ENCODE measurements around the gene GABRG3.

The GABRG3 gene

DNA sequence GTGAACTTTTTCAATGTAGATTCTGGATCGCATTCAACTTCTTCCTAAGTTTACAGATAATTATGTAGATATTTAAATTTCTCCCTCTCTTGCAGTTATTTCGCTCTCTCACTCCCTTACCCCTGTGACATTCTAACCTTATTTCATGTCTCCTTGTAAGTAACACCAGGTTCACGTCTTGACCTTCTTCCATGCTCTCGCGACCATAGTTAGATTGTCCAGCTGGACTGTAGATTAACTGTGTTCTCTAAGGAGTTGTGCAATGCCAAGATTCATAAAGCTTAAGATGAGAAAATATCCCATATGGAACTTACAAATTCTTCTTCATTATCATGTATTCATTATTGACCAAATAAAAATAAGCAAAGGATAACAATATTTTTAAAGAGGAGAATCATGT is 430.5 kb downstream of the GABRG3 start:
- TF ChIP-seq, protein P1, sequence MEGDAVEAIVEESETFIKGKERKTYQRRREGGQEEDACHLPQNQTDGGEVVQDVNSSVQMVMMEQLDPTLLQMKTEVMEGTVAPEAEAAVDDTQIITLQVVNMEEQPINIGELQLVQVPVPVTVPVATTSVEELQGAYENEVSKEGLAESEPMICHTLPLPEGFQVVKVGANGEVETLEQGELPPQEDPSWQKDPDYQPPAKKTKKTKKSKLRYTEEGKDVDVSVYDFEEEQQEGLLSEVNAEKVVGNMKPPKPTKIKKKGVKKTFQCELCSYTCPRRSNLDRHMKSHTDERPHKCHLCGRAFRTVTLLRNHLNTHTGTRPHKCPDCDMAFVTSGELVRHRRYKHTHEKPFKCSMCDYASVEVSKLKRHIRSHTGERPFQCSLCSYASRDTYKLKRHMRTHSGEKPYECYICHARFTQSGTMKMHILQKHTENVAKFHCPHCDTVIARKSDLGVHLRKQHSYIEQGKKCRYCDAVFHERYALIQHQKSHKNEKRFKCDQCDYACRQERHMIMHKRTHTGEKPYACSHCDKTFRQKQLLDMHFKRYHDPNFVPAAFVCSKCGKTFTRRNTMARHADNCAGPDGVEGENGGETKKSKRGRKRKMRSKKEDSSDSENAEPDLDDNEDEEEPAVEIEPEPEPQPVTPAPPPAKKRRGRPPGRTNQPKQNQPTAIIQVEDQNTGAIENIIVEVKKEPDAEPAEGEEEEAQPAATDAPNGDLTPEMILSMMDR (IDR thresholded peaks at IDR 0.05; ENCODE audit: low read depth, low read length) = no peak

DNA sequence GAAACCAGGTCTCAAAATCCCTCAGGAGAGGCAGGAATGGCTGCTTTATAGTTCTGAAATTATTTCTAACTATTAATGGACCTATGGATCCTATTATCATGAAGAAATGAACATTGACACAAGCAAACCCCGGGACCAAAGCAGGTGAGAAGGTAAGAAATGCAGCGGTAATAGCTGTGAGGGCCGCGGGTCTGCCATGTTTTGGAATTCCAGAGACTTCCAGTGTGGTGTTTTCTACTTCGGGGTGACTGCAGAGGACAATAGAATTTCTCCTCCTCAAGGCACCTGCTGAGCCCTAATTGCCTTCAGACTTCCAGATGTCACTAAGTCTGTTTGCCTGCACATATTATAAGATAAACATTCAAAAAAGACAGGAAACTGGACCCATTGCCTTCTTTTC is 437.4 kb downstream of the GABRG3 start:
- no peak for DNase-seq (ENCODE audit: extremely low read depth, low read depth)
- TF ChIP-seq, protein P1 (IDR thresholded peaks at IDR 0.05; ENCODE audit: low read depth, low read length) = no peak

More for the DNA sequence above, 430.5 kb downstream of the GABRG3 start:
- DNase-seq (ENCODE audit: extremely low read depth, low read depth) = no peak

DNA sequence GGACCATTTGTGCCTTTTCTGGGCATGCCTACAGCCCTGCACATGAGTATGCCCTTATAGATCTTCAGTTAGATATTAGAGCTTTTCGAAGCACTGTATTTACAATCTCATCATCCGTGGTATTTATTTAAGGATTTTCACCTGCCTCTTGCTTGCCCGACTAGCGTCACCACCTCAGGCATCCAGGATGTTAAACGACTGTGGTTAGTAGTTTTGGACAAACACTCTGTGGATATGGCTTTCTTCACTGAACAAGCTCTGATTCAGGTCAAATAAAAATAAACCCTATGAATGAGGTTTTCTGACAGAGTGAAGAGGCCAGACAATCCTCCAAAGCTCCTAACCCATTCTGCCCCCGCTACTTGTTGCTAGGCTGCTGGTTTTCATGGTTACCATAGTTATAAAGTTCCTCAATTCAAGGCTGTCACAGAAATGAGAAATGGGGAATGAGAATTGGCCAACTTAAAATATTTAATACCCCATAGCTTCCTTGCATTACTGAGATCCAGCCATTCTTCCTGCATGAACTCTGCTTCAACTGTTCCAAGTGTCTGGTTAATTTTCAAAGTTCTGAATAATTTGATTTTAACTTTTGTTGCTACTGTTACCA is 440.1 kb downstream of the GABRG3 start:
- TF ChIP-seq, protein P1 (IDR thresholded peaks at IDR 0.05; ENCODE audit: low read depth, low read length) = no peak
- DNase-seq (ENCODE audit: extremely low read depth, low read depth) = no peak

DNA sequence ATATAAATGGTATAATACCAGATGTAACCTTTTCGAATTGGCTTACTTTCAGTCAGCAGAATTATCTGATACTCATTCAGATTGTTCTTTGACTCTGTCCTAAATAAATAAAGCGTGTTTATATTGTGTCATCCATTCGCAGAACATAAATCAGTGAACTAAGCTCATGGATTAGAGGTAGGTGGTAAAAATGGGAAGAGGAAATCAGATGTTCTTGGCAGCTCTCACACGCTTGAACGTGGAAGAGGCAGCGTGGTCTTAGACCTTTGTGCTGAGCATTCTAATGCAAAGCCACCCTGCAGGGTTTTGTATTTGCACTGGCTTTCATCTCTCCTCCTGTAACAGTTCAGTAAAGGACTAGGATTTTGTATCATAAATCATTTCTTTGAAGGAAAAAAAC is 441.4 kb downstream of the GABRG3 start:
- TF ChIP-seq, protein P1 (IDR thresholded peaks at IDR 0.05; ENCODE audit: low read depth, low read length) = no peak
- no peak for DNase-seq (ENCODE audit: extremely low read depth, low read depth)

DNA sequence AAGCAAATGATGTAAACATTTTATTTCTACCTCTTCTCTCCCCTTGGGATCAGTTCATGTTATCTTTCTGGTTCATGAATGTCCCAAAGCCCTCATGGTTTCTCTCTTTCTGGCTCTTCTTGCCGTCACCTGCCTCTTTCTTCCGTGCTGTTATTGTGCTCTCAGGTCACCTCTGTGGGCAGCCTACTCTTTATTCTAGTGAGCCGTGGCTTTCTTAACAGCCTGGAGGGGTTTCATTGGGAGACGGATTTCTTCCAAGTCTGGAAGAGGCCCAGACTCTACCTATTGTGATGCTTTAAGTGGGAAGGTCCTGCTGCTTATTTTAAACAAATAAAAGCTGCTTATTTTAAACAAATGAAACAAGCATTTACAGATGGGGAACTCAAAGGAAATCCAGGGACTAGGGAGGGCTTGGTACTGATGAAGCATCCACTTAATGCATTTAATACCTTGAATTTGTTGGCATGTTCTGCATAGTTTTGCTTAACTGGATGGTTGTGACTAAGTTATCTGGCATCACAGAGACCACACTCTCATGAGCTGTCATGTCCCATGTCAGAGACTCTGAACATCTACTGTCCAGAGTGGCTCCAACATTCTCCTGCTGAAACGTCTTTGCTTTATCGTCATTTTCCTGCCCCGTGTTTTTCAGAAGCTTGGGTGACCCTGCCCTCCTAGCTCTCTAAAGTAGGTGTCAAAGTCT is 443.3 kb downstream of the GABRG3 start:
- TF ChIP-seq, protein P1 (IDR thresholded peaks at IDR 0.05; ENCODE audit: low read depth, low read length) = no peak
- DNase-seq (ENCODE audit: extremely low read depth, low read depth) = no peak

DNA sequence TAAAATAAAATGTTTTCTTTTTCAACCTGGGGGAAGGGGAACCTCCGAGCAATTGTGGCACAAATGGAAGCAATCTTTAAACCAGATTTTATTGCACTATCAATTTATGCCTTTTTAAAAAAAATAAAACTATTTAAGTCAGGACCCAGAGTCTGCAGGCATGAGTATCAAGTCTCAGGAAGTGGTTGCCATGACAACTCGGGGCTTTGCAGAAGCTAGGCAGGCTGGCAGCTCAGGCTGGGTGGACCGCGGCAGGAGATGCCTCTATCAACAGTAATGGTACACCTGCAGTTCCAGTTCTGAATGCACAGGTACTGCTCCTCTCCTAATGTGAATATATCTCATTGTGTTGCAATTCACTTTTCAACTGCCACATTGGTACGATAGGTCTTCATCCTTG is 447.7 kb downstream of the GABRG3 start:
- TF ChIP-seq, protein P1 (IDR thresholded peaks at IDR 0.05; ENCODE audit: low read depth, low read length) = no peak
- no peak for DNase-seq (ENCODE audit: extremely low read depth, low read depth)

DNA sequence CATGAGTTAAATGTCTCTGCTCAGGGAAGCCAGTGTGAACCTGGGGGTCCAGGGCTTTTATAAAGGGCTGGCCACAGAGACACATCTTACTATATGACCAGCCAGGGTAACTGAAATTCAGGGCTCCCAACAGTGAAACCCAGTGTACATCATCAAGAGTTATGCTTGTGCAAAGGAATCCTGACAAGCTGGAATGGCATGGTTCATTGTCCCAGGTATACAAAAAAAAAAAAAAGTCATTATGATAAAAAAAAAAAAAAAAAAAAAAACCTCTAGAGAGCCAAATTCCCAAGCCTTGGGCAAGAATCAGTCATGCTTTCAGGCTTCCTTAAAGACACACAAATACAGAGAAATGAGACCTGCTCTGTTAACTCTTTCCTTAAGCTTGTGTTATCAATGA is 452.0 kb downstream of the GABRG3 start:
- TF ChIP-seq, protein P1 (IDR thresholded peaks at IDR 0.05; ENCODE audit: low read depth, low read length) = no peak
- no peak for DNase-seq (ENCODE audit: extremely low read depth, low read depth)

Data from AG09319 (cell line).